ENCODE data around the gene FAM209A.

FAM209A gene

GRCh38 chr20:56506103-56506502, 18.4 kb upstream of the FAM209A start:
- no peak overlapping the region for H3K4me3 ChIP-seq (ENCODE audit: low read depth, low read length)
- no peak for DNase-seq (ENCODE audit: low read depth)
- TF ChIP-seq, protein P1, sequence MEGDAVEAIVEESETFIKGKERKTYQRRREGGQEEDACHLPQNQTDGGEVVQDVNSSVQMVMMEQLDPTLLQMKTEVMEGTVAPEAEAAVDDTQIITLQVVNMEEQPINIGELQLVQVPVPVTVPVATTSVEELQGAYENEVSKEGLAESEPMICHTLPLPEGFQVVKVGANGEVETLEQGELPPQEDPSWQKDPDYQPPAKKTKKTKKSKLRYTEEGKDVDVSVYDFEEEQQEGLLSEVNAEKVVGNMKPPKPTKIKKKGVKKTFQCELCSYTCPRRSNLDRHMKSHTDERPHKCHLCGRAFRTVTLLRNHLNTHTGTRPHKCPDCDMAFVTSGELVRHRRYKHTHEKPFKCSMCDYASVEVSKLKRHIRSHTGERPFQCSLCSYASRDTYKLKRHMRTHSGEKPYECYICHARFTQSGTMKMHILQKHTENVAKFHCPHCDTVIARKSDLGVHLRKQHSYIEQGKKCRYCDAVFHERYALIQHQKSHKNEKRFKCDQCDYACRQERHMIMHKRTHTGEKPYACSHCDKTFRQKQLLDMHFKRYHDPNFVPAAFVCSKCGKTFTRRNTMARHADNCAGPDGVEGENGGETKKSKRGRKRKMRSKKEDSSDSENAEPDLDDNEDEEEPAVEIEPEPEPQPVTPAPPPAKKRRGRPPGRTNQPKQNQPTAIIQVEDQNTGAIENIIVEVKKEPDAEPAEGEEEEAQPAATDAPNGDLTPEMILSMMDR (IDR thresholded peaks at IDR 0.05; ENCODE audit: insufficient read depth, low read depth, low read length, missing control alignments): no peak

GRCh38 chr20:56511926-56512325, 12.6 kb upstream of the FAM209A start:
- TF ChIP-seq, protein P1 (IDR thresholded peaks at IDR 0.05; ENCODE audit: insufficient read depth, low read depth, low read length, missing control alignments): no peak
- H3K4me3 ChIP-seq (ENCODE audit: low read depth, low read length): no peak overlapping the region
- DNase-seq (ENCODE audit: low read depth): no peak

GRCh38 chr20:56513161-56514150, 11.1 kb upstream of the FAM209A start:
- DNase-seq (ENCODE audit: low read depth): no peak
- TF ChIP-seq, protein P1 (IDR thresholded peaks at IDR 0.05; ENCODE audit: insufficient read depth, low read depth, low read length, missing control alignments): no peak

GRCh38 chr20:56516631-56517030, 7.9 kb upstream of the FAM209A start:
- no peak for DNase-seq (ENCODE audit: low read depth)
- TF ChIP-seq, protein P1 (IDR thresholded peaks at IDR 0.05; ENCODE audit: insufficient read depth, low read depth, low read length, missing control alignments): no peak
- no peak overlapping the region for H3K4me3 ChIP-seq (ENCODE audit: low read depth, low read length)

More at GRCh38 chr20:56513161-56514150, 11.1 kb upstream of the FAM209A start:
- no peak overlapping the region for H3K4me3 ChIP-seq (ENCODE audit: low read depth, low read length)

GRCh38 chr20:56517211-56517610, 7.3 kb upstream of the FAM209A start:
- TF ChIP-seq, protein P1 (IDR thresholded peaks at IDR 0.05; ENCODE audit: insufficient read depth, low read depth, low read length, missing control alignments): no peak
- no peak for DNase-seq (ENCODE audit: low read depth)
- H3K4me3 ChIP-seq (ENCODE audit: low read depth, low read length): no peak overlapping the region

DNA sequence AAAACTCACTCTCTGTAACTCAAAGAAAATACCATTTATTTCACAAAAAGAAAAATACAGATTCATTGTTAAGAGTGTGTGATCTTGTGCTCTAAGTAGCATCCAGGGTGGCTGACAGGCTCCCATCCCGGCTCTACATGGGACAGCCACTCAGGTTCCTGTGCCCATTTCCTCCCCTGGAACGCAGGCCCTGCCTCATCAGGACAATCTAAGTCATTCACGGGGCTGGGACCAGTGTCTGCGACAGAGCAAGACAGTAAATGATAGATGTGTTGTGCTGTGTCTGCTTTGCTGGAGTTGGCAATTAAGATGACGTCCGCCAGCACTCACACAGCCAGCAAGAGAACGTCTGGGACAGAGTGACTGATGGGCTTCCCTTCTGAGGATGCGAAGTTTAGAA, 6.9 kb upstream of the FAM209A start:
- no peak for DNase-seq (ENCODE audit: low read depth)
- no peak overlapping the region for H3K4me3 ChIP-seq (ENCODE audit: low read depth, low read length)
- TF ChIP-seq, protein P1 (IDR thresholded peaks at IDR 0.05; ENCODE audit: insufficient read depth, low read depth, low read length, missing control alignments): no peak
